MCF 10A (cell line): ENCODE data around the gene CASK. TPM values are rescaled to one million over a fixed set of nuclear protein-coding genes. Genes with fewer than 3 reads are reported as not detected.
"Not testable (repeated sequence)": the region's sequence is repeated elsewhere in the genome, so short reads cannot be mapped to it uniquely, and the experiment has no call there.

Experiments used
- BruUV-seq: library from RNA; stranded (reverse); fragments of 400-500 nt; replicated peaks from 2 replicates; lab custom pipeline; 2021; lab: Mats Ljungman, UMichigan
- CTCF ChIA-PET: fragments of 300-600 bp; sonication (Branson Sonifier 250); formaldehyde crosslinking; extraction: SDS; loops from one replicate; lab custom pipeline; 2021; ENCODE audit warnings: antibody characterized with exemption, inconsistent platforms; lab: Yijun Ruan, JAX
- POLR2A ChIA-PET: fragments of 300-600, 350-650 bp; sonication (Branson Sonifier 250); formaldehyde crosslinking; extraction: SDS; loops from one replicate; lab custom pipeline; 2020; ENCODE audit warnings: antibody characterized with exemption, inconsistent platforms; lab: Yijun Ruan, JAX
- DNase-seq: peaks from one replicate; pipeline ENCODE4 v3.0.0-alpha.2; 2018; ENCODE audit not compliant: unreplicated experiment
- H3K27ac Mint-ChIP-seq: one replicate; pipeline ENCODE4 v1.8.0; 2022; ENCODE audit warnings: mild to moderate bottlenecking, low read depth, mixed read lengths; ENCODE audit not compliant: unreplicated experiment
- H3K27me3 Mint-ChIP-seq: one replicate; pipeline ENCODE4 v1.8.0; 2022; ENCODE audit warnings: mixed read lengths; ENCODE audit not compliant: insufficient read depth, unreplicated experiment
- H3K36me3 Mint-ChIP-seq: one replicate; pipeline ENCODE4 v1.8.0; 2022; ENCODE audit warnings: mild to moderate bottlenecking, moderate library complexity, mixed read lengths; ENCODE audit not compliant: insufficient read depth, unreplicated experiment
- H3K4me1 Mint-ChIP-seq: one replicate; pipeline ENCODE4 v1.8.0; 2022; ENCODE audit warnings: mixed read lengths; ENCODE audit not compliant: insufficient read depth, unreplicated experiment
- H3K4me3 Mint-ChIP-seq: one replicate; pipeline ENCODE4 v1.8.0; 2022; ENCODE audit warnings: mild to moderate bottlenecking, moderate library complexity, mixed read lengths; ENCODE audit not compliant: unreplicated experiment
- H3K9me3 Mint-ChIP-seq: one replicate; pipeline ENCODE4 v1.8.0; 2022; ENCODE audit warnings: mixed read lengths; ENCODE audit not compliant: unreplicated experiment
- CTCF ChIP-seq: fragments of 200-600 bp; IDR thresholded peaks from one replicate; pipeline ENCODE4 v1.8.0; 2022; ENCODE audit warnings: antibody characterized with exemption, mild to moderate bottlenecking; ENCODE audit not compliant: unreplicated experiment
- intact Hi-C: fragments of 100-400 bp; cut with micrococcal nuclease; formaldehyde crosslinking; loops from 2 replicates; pipeline ENCODE4 v1.14.1; 2022
- total RNA-seq: library from RNA; stranded (reverse); gene quantifications from 2 replicates; pipeline ENCODE4 v1.2.3, GENCODE V29; 2022

Gene CASK
- total RNA-seq, 1 experiment from 2014 or later, result 34.9 TPM

GRCh38 chrX:41516999-41517765 lies 406.2 kb downstream of the CASK start:
- Mint-ChIP-seq H3K9me3 (no peaks in the 10 kb centered on the region), H3K4me3 (no peak overlapping the region), H3K36me3 (no peaks in the 10 kb centered on the region), H3K4me1 (no peaks in the 10 kb centered on the region), H3K27me3 (peaks cover 66% of the 10 kb centered on the region), H3K27ac (no peak overlapping the region)
- CTCF ChIA-PET, result no interaction called here
- no peak for TF ChIP-seq CTCF
- no TSS peak for BruUV-seq
- POLR2A ChIA-PET, result no interaction called here
- DNase-seq, result no peak
- intact Hi-C loops, result no loop called here

GRCh38 chrX:41516456-41516855 lies 406.9 kb downstream of the CASK start:
- CTCF ChIA-PET, result no interaction called here
- no peak overlapping the region for H3K27ac Mint-ChIP-seq

GRCh38 chrX:41515376-41515775 lies 408.0 kb downstream of the CASK start:
- H3K4me3 Mint-ChIP-seq, result no peak overlapping the region
- DNase-seq, result no peak
- ChIA-PET POLR2A (interaction anchor here (0.5 kb wide), 1 partner anchor 301 kb away, joined by 3 read pairs; no protein-coding TSS in a partner anchor), CTCF (interaction anchor here (0.6 kb wide), 1 partner anchor 454 kb away, joined by 3 read pairs; no protein-coding TSS in a partner anchor)
- TF ChIP-seq CTCF, result no peak
- no TSS peak for BruUV-seq
- no peak overlapping the region for H3K27ac Mint-ChIP-seq
- no peaks in the 10 kb centered on the region for H3K4me1 Mint-ChIP-seq
- intact Hi-C loops, result no loop called here
- H3K27me3 Mint-ChIP-seq, result peaks cover 51% of the 10 kb centered on the region
- no peaks in the 10 kb centered on the region for H3K36me3 Mint-ChIP-seq
- H3K9me3 Mint-ChIP-seq, result no peaks in the 10 kb centered on the region

More at GRCh38 chrX:41516456-41516855, 406.9 kb downstream of the CASK start:
- no peaks in the 10 kb centered on the region for H3K9me3 Mint-ChIP-seq
- no peaks in the 10 kb centered on the region for H3K36me3 Mint-ChIP-seq
- peaks cover 62% of the 10 kb centered on the region for H3K27me3 Mint-ChIP-seq
- no peak for DNase-seq
- POLR2A ChIA-PET, result no interaction called here
- H3K4me1 Mint-ChIP-seq, result no peaks in the 10 kb centered on the region
- H3K4me3 Mint-ChIP-seq, result no peak overlapping the region
- no peak for TF ChIP-seq CTCF
- intact Hi-C loops, result no loop called here
- no TSS peak for BruUV-seq

- H3K9me3 Mint-ChIP-seq, result no peaks in the 10 kb centered on the region
- DNase-seq, result no peak
- no peak overlapping the region for H3K4me3 Mint-ChIP-seq
- no peak for TF ChIP-seq CTCF
- CTCF ChIA-PET, result no interaction called here
- H3K27ac Mint-ChIP-seq, result no peak overlapping the region
- intact Hi-C loops, result no loop called here
- H3K4me1 Mint-ChIP-seq, result no peaks in the 10 kb centered on the region
- no TSS peak for BruUV-seq
- H3K27me3 Mint-ChIP-seq, result peaks cover 50% of the 10 kb centered on the region
- H3K36me3 Mint-ChIP-seq, result no peaks in the 10 kb centered on the region
- POLR2A ChIA-PET, result no interaction called here
These were observed 409.2 kb downstream of the CASK start for GRCh38 chrX:41514179-41514578.

GRCh38 chrX:41512853-41513252 lies 410.5 kb downstream of the CASK start:
- H3K36me3 Mint-ChIP-seq, DNase-seq, H3K4me3 Mint-ChIP-seq, BruUV-seq, H3K27ac Mint-ChIP-seq, intact Hi-C loops, H3K9me3 Mint-ChIP-seq, POLR2A ChIA-PET, H3K4me1 Mint-ChIP-seq: not testable (repeated sequence)
- CTCF ChIA-PET, result interaction anchor here (0.6 to 0.7 kb wide), 2 partner anchors 46 to 96 kb away, joined by 3 to 7 read pairs; no protein-coding TSS in a partner anchor
- H3K27me3 Mint-ChIP-seq, result peaks cover 44% of the 10 kb centered on the region
